Psoas muscle (tissue), 8 donors: ENCODE results near the gene HHLA2. TPM values are rescaled to one million over a fixed set of nuclear protein-coding genes. Genes with fewer than 3 reads are reported as not detected.

Experiments
- ATAC-seq, 4 donors: fragments of 200-7000 bp; cut with Tn5 transposase; one replicate each; pipeline ENCODE4 v1.9.1; 2020; ENCODE audit warnings: moderate library complexity in 3 of 4, mild to moderate bottlenecking in 2 of 4
- DNase-seq, 2 donors: peaks; one replicate each; pipeline ENCODE4 v3.0.0-alpha.2; 2020
- H3K27ac ChIP-seq: fragments of 200-600 bp; one replicate; pipeline ENCODE4 v1.8.0; 2022
- H3K27me3 ChIP-seq, 3 donors: fragments of 200-600 bp in 1 of 3; one replicate each; pipeline versions ENCODE4 v1.6.1 to v1.8.0; 2013 to 2022; ENCODE audit warnings: low read length in 2 of 3, mild to moderate bottlenecking in 2 of 3, moderate library complexity in 1 of 3; ENCODE audit not compliant: insufficient read depth in 3 of 3
- H3K36me3 ChIP-seq, 2 donors: fragments of 200-600 bp in 1 of 2; one replicate each; pipeline versions ENCODE4 v1.6.1 to v1.8.0; 2013 to 2022; ENCODE audit warnings: low read depth in 1 of 2, mild to moderate bottlenecking in 1 of 2, moderate library complexity in 1 of 2; ENCODE audit not compliant: insufficient read depth in 1 of 2
- H3K4me1 ChIP-seq: fragments of 200-600 bp; one replicate; pipeline ENCODE4 v1.8.0; 2022
- H3K4me3 ChIP-seq: fragments of 200-600 bp; one replicate; pipeline ENCODE4 v1.8.0; 2022; ENCODE audit warnings: mild to moderate bottlenecking
- H3K9me3 ChIP-seq: fragments of 200-600 bp; one replicate; pipeline ENCODE4 v1.8.0; 2022
- CTCF ChIP-seq: fragments of 200-600 bp; IDR thresholded peaks from one replicate; pipeline ENCODE4 v1.8.0; 2022; ENCODE audit warnings: antibody characterized with exemption
- WGBS, 3 donors: extraction: QIAGEN DNeasy Blood & Tissue Kit; methylation state at CpG; one replicate each; pipeline versions ENCODE4 v1.1.6 to v1.1.7; 2013; 5-methylcytosine and 5-hydroxymethylcytosine counted together
- intact Hi-C, 2 donors: fragments of 100-400 bp; cut with DNase I; formaldehyde crosslinking; loops; one replicate each; pipeline versions ENCODE4 v1.11.0 to v1.14.2; 2022
- polyA plus RNA-seq, 3 donors: library from polyadenylated mRNA; stranded (reverse); fragments of 200-250 nt; gene quantifications; one replicate each; pipeline ENCODE4 v1.2.3, GENCODE V29; 2013
- total RNA-seq, 4 donors: library from RNA; stranded (reverse); fragmentation: NEBNext Ultra II Directional in 2 of 4; extraction: Animal tissue kit (Norgen Biotek cat#: 25700) in 2 of 4; gene quantifications; one replicate each; pipeline versions ENCODE4 v1.2.1 to v1.2.4, GENCODE V29; 2021 to 2023
- donor health status: healthy with polysubstance abuse.
- donor health status: DM: no; HTN: no; CAD: no; lungs with moderate emphysema.
- donor health status: Bipolar disorder and iron deficiency.
- donor health status: healthy.
- donor health status: DM: yes; HTN: yes; CAD: no.
- donor health status: DM: no; HTN: no; CAD: no.
- donor health status: DM: no; HTN: no; CAD: no.
- donor health status: DM: yes; HTN: yes; CAD: no.

HHLA2 gene
- total and polyA plus RNA-seq, 7 donors = 0.04 TPM; not detected in 6

- WGBS, 3 donors = 90 to 95% (median 94%) methylated on average over 2 of the region's 2 CpGs
- no peaks in the 10 kb centered on the region for H3K4me1 ChIP-seq
- no peaks in the 10 kb centered on the region for H3K36me3 ChIP-seq
- no peak overlapping the region for H3K27ac ChIP-seq
- intact Hi-C loops = loop anchor here in 1 of 2 donors (10.0 kb wide), 2 partner anchors 247 to 657 kb away; no protein-coding TSS in a partner anchor
- no peak overlapping the region for H3K4me3 ChIP-seq
- no peaks in the 10 kb centered on the region for H3K27me3 ChIP-seq
- DNase-seq (no peak), ATAC-seq (no peak)
- no peaks in the 10 kb centered on the region for H3K9me3 ChIP-seq
- no peak for TF ChIP-seq CTCF
Observed at GRCh38 chr3:108401836-108402235, 105.5 kb downstream of the HHLA2 start.

DNA sequence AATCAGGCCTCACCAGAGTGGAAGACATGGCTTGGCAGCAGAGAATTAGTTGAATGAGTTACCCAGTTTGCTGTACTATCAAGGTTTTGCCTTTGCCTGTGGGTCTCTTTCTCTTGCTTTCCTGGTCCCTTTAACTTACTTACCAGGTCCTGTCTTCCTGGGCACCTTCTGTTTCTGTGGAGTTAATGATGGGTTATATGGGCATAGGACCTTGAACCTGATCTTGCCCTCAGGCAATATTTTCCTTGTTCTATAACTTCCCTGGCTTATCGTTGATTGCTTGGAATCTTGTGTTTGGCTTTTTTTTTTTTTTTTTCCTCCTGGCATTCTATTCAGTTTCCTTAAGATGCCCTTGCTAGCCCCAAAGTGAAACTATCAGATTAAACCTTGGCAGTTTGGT lies 106.8 kb downstream of the HHLA2 start:
- no peak for TF ChIP-seq CTCF
- Histone ChIP-seq H3K27ac (no peak overlapping the region), H3K4me1 (no peaks in the 10 kb centered on the region), H3K4me3 (no peak overlapping the region), H3K9me3 (no peaks in the 10 kb centered on the region), H3K36me3 (no peaks in the 10 kb centered on the region), H3K27me3 (no peaks in the 10 kb centered on the region)
- ATAC-seq (no peak), DNase-seq (no peak)
- WGBS, 3 donors = 62 to 79% (median 77%) methylated on average over 1 of the region's 1 CpG
- intact Hi-C loops = loop anchor here in 1 of 2 donors (10.0 kb wide), 2 partner anchors 248 to 658 kb away; no protein-coding TSS in a partner anchor

DNA sequence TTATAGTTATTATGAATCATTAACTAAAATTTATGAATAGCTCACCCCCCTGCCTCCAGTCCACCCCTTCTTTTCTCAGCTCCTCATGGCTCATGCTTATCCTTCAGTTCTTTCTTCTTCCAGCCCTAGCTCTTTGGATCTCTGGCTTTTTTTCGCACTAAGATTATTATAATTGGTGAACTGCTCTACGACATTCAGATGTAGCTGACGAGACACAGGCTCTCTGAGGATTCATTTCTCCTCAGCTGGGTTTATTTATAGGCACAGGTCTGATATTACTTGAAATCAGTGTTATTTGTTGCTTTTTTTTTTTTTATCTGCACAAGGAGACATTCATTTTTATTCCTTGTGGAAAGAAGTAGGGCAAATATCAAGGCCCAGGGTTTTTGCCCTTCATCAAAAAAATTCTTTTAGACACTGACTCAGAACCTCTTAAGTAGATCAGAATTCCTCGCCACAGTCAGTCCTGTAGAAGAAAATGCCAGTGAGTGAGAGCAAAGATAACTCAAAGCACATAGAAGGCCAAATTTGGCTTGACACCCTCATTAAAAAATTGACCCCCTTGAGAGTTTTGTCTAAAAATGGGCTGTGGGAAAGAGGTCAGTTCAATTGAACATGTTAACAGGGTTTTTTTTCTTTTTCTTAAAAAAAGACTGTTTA lies 107.5 kb downstream of the HHLA2 start:
- H3K4me3 ChIP-seq = no peak overlapping the region
- H3K4me1 ChIP-seq = no peaks in the 10 kb centered on the region
- no peak overlapping the region for H3K27ac ChIP-seq
- intact Hi-C loops = loop anchor here in 1 of 2 donors (10.0 kb wide), 2 partner anchors 249 to 659 kb away; no protein-coding TSS in a partner anchor
- H3K36me3 ChIP-seq = no peaks in the 10 kb centered on the region
- DNase-seq (no peak), ATAC-seq (no peak)
- H3K9me3 ChIP-seq = no peaks in the 10 kb centered on the region
- no peaks in the 10 kb centered on the region for H3K27me3 ChIP-seq
- no peak for TF ChIP-seq CTCF
- WGBS, 3 donors = 85 to 90% (median 87%) methylated on average over 4 of the region's 4 CpGs

DNA sequence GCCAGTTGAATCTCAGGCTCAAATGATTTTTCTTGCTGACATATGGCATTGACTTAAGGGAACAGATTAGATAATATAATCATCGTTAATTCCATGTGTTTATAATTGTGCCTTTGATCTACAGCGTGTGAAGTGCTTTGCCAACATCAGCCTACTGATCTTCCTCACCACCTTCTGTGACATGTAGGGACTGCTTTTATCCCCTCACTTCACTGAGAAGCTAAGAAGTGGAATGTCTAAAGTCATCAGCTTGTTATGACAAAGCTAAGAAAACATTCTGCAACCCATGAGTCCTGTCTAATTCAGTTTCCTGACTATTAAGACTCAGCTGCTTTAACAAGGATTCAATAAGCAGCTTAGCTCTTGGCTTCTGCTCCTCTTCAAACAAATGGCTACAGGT lies 108.0 kb downstream of the HHLA2 start:
- no peak for TF ChIP-seq CTCF
- Histone ChIP-seq H3K36me3 (no peaks in the 10 kb centered on the region), H3K9me3 (no peaks in the 10 kb centered on the region), H3K27me3 (no peaks in the 10 kb centered on the region), H3K27ac (no peak overlapping the region), H3K4me1 (no peaks in the 10 kb centered on the region), H3K4me3 (no peak overlapping the region)
- ATAC-seq (no peak), DNase-seq (no peak)
- 56 to 72% (median 66%) methylated on average over 2 of the region's 2 CpGs for WGBS, 3 donors
- intact Hi-C loops = loop anchor here in 1 of 2 donors (10.0 kb wide), 2 partner anchors 250 to 660 kb away; no protein-coding TSS in a partner anchor
